K562 (cell line): ENCODE results near the gene MIB2. TPM values are rescaled to one million over a fixed set of nuclear protein-coding genes. Genes with fewer than 3 reads are reported as not detected.

Source experiments
- ATAC-seq: fragments of 200-7000 bp; cut with Tn5 transposase; 3 replicates; pipeline ENCODE4 v1.9.1; 2020; ENCODE audit warnings: moderate library complexity
- BruUV-seq: library from RNA; stranded (reverse); fragments of 400-500 nt; replicated peaks from 2 replicates; lab custom pipeline; 2021; lab: Mats Ljungman, UMichigan
- CTCF ChIA-PET: fragments of 300-600 bp; formaldehyde crosslinking; extraction: SDS; loops from one replicate; lab custom pipeline; 2021; ENCODE audit warnings: low intra/inter-chr PET ratio; lab: Yijun Ruan, JAX
- POLR2A ChIA-PET: fragments of 300-600, 350-650 bp; sonication (Branson Sonifier 250); formaldehyde crosslinking; extraction: SDS; loops from one replicate; lab custom pipeline; 2021; ENCODE audit warnings: antibody characterized with exemption, inconsistent platforms; lab: Yijun Ruan, JAX
- DNase-seq, 4 experiments: peaks; one replicate each; pipeline versions ENCODE4 v3.0.0 to v3.0.0-alpha.2; 2011 to 2018; ENCODE audit warnings: low spot score in 3 of 4, mixed read lengths in 3 of 4; ENCODE audit errors: extremely low read depth in 1 of 4
- FAIRE-seq: peaks from 2 replicates; lab custom pipeline; 2011; peaks lifted over from hg19 to GRCh38; lab: Jason Lieb, UNC
- H2AFZ ChIP-seq: 2 replicates; pipeline ENCODE4 v1.6.0; 2011; ENCODE audit warnings: low read depth, low read length, control low read depth, inconsistent platforms
- H3K27ac ChIP-seq: fragments of 200-600 bp; 3 replicates; pipeline ENCODE4 v1.8.0; 2011; ENCODE audit warnings: low read depth, mild to moderate bottlenecking, control low read depth, inconsistent platforms, low read length, moderate library complexity, mixed read lengths; ENCODE audit errors: extremely low read depth
- H3K27me3 ChIP-seq, 2 experiments: fragments of 300-600 bp in 1 of 2; 2 replicates in 1 of 2; 3 replicates in 1 of 2; pipeline versions ENCODE4 v1.6.0 to v1.8.0; 2011; ENCODE audit warnings: inconsistent platforms in 2 of 2, low read length in 2 of 2, mild to moderate bottlenecking in 1 of 2, mixed read lengths in 1 of 2, moderate library complexity in 1 of 2; ENCODE audit not compliant: control insufficient read depth in 2 of 2, insufficient read depth in 2 of 2
- H3K36me3 ChIP-seq: fragments of 300-600 bp; 3 replicates; pipeline ENCODE4 v1.8.0; 2011; ENCODE audit warnings: mild to moderate bottlenecking, low read length, inconsistent platforms; ENCODE audit not compliant: control insufficient read depth, insufficient read depth
- H3K4me1 ChIP-seq, 2 experiments: fragments of 200-600 bp in 1 of 2; replicated peaks in 1 of 2; 2 replicates in 1 of 2; 3 replicates in 1 of 2; pipeline versions ENCODE4 v1.5.1 to v1.8.0; 2011; ENCODE audit warnings: inconsistent platforms in 2 of 2, low read length in 2 of 2, mild to moderate bottlenecking in 1 of 2, mixed read lengths in 1 of 2, moderate library complexity in 1 of 2; ENCODE audit not compliant: control insufficient read depth in 2 of 2, insufficient read depth in 2 of 2
- H3K4me2 ChIP-seq: 2 replicates; pipeline ENCODE4 v1.6.1; 2011; ENCODE audit warnings: low read length, control low read depth, inconsistent platforms, mixed read lengths; ENCODE audit not compliant: insufficient read depth
- H3K4me3 ChIP-seq: fragments of 200-600 bp; sonication (generic), shearing (Covaris generic); 2 replicates; pipeline ENCODE4 v1.5.1; 2016; ENCODE audit warnings: control low read depth, inconsistent platforms
- H3K79me2 ChIP-seq: fragments of 200-600 bp; 3 replicates; pipeline ENCODE4 v1.8.0; 2011; ENCODE audit warnings: low read length, inconsistent platforms; ENCODE audit not compliant: control insufficient read depth, insufficient read depth
- H3K9ac ChIP-seq, 2 experiments: 2 replicates each; pipeline versions ENCODE4 v1.6.0 to v1.6.1; 2011; ENCODE audit warnings: low read depth in 2 of 2, low read length in 2 of 2, control low read depth in 1 of 2, inconsistent platforms in 1 of 2, mild to moderate bottlenecking in 1 of 2, mixed read lengths in 1 of 2; ENCODE audit not compliant: insufficient read depth in 1 of 2
- H3K9me1 ChIP-seq: one replicate; pipeline ENCODE4 v1.6.0; 2011; ENCODE audit warnings: inconsistent platforms, mild to moderate bottlenecking, low read length, moderate library complexity; ENCODE audit not compliant: control insufficient read depth, insufficient read depth
- H3K9me3 ChIP-seq: replicated peaks from 2 replicates; pipeline ENCODE4 v1.5.1; 2011; ENCODE audit warnings: low read depth, low read length, inconsistent platforms; ENCODE audit not compliant: control insufficient read depth, insufficient read depth
- H4K20me1 ChIP-seq: replicated peaks from 2 replicates; pipeline ENCODE4 v1.6.1; 2011; ENCODE audit warnings: low read length, inconsistent platforms, mixed read lengths; ENCODE audit not compliant: control insufficient read depth, insufficient read depth
- BACH1 ChIP-seq: fragments of 200-800 bp; sonication (Bioruptor generic); IDR thresholded peaks from 2 replicates; pipeline ENCODE4 v1.6.1; 2016; ENCODE audit warnings: missing genetic modification characterization, missing compliant biosample characterization
- CREB1 ChIP-seq, 2 experiments: sonication (generic) in 1 of 2; formaldehyde crosslinking in 1 of 2; IDR thresholded peaks; 2 replicates each; pipeline versions ENCODE4 v1.6.1 to v1.8.0; 2012 to 2022; ENCODE audit warnings: inconsistent platforms in 1 of 2, mild to moderate bottlenecking in 1 of 2, missing genetic modification reagents in 1 of 2, moderate library complexity in 1 of 2
- DNMT1 ChIP-seq: fragments of 450-650 bp; IDR thresholded peaks from 2 replicates; pipeline ENCODE4 v1.6.1; 2016; ENCODE audit warnings: antibody characterized with exemption, mild to moderate bottlenecking
- JUN ChIP-seq, 2 experiments: sonication (generic) in 1 of 2; formaldehyde crosslinking in 1 of 2; IDR thresholded peaks; 2 replicates each; pipeline versions ENCODE4 v1.6.1 to v1.8.0; 2012 to 2022; ENCODE audit warnings: borderline replicate concordance in 2 of 2, mild to moderate bottlenecking in 2 of 2, improper control_type of control experiment in 1 of 2, low read depth in 1 of 2, low read length in 1 of 2, missing genetic modification reagents in 1 of 2
- PCBP1 ChIP-seq: fragments of 200-400 bp; formaldehyde crosslinking; IDR thresholded peaks from 2 replicates; pipeline ENCODE4 v1.6.1; 2018; ENCODE audit warnings: mild to moderate bottlenecking, low read depth, low read length; ENCODE audit not compliant: poor library complexity, severe bottlenecking
- PREB ChIP-seq: sonication (generic); formaldehyde crosslinking; IDR thresholded peaks from 2 replicates; pipeline ENCODE4 v1.8.1; 2023; ENCODE audit warnings: mild to moderate bottlenecking, missing genetic modification reagents
- RBM15 ChIP-seq: fragments of 200-400 bp; formaldehyde crosslinking; IDR thresholded peaks from 2 replicates; pipeline ENCODE4 v1.6.1; 2018; ENCODE audit warnings: mild to moderate bottlenecking, low read length, moderate library complexity; ENCODE audit not compliant: insufficient read depth
- RBM25 ChIP-seq: fragments of 200-400 bp; formaldehyde crosslinking; IDR thresholded peaks from 2 replicates; pipeline ENCODE4 v1.6.1; 2018; ENCODE audit warnings: low read length, low read depth, moderate library complexity; ENCODE audit not compliant: severe bottlenecking
- STAT5A ChIP-seq: IDR thresholded peaks from 2 replicates; pipeline ENCODE4 v1.6.1; 2012; ENCODE audit warnings: low read length, inconsistent platforms, borderline replicate concordance
- STAT6 ChIP-seq: sonication (generic); formaldehyde crosslinking; IDR thresholded peaks from 2 replicates; pipeline ENCODE4 v1.8.1; 2023; ENCODE audit warnings: mild to moderate bottlenecking, missing genetic modification reagents
- TAF15 ChIP-seq: fragments of 200-400 bp; formaldehyde crosslinking; IDR thresholded peaks from 2 replicates; pipeline ENCODE4 v1.6.1; 2017; ENCODE audit warnings: mild to moderate bottlenecking, low read depth, low read length, moderate library complexity
- TARDBP ChIP-seq: fragments of 450-650 bp; IDR thresholded peaks from 2 replicates; pipeline ENCODE4 v1.6.1; 2016
- XRCC5 ChIP-seq: fragments of 200-400 bp; formaldehyde crosslinking; IDR thresholded peaks from 2 replicates; pipeline ENCODE4 v1.6.1; 2017; ENCODE audit warnings: low read depth, mild to moderate bottlenecking, low read length
- ZNF140 ChIP-seq: fragments of 250-450 bp; sonication (Bioruptor Pico); IDR thresholded peaks from 2 replicates; pipeline ENCODE4 v1.8.0; 2021; ENCODE audit warnings: moderate library complexity, mild to moderate bottlenecking, inconsistent platforms
- ZNF644 ChIP-seq: fragments of 200-800 bp; sonication (Bioruptor generic); IDR thresholded peaks from 2 replicates; pipeline ENCODE4 v1.6.1; 2016; ENCODE audit warnings: low read depth, missing genetic modification characterization, missing compliant biosample characterization
- ZNF717 ChIP-seq: fragments of 250-450 bp; sonication (Bioruptor Pico); IDR thresholded peaks from 2 replicates; pipeline ENCODE4 v1.5.0; 2021
- WGBS: fragments of 100-300 bp; shearing (Covaris generic); methylation state at CpG from one replicate; pipeline ENCODE4 v1.1.6; 2016; ENCODE audit warnings: low coverage, mixed read lengths; ENCODE audit not compliant: insufficient coverage; ENCODE audit errors: missing lambda C conversion rate; 5-methylcytosine and 5-hydroxymethylcytosine counted together
- in situ Hi-C: fragments of 300-500 bp; cut with MboI; formaldehyde crosslinking; loops from 4 replicates; pipeline ENCODE4 v1.15.0; 2018; ENCODE audit warnings: inconsistent platforms, mixed read lengths
- intact Hi-C: fragments of 100-400 bp; cut with micrococcal nuclease; formaldehyde crosslinking; loops from 2 replicates; pipeline ENCODE4 v1.14.2; 2022
- polyA plus RNA-seq, 8 experiments: library from polyadenylated mRNA; depleted of rRNA in 4 of 8; stranded (reverse) in 5 of 8; unstranded in 3 of 8; fragments of >200 nt; fragmentation: Nextera tagmentation in 2 of 8; fragmentation: Illumina TruSeq in 1 of 8; extraction: Ambion mirVana in 2 of 8; extraction: Trizol in 1 of 8; gene quantifications; 2 replicates each; pipeline versions ENCODE4 v1.2.1 to v1.2.3, GENCODE V29; 2011 to 2014; ENCODE audit warnings: inconsistent platforms in 1 of 8, missing spikeins in 1 of 8
- total RNA-seq, 7 experiments: library from RNA; depleted of rRNA in 6 of 7; stranded (reverse); fragments of >200 nt in 6 of 7; fragmentation: Illumina TruSeq in 2 of 7; extraction: Trizol in 2 of 7; gene quantifications; 2 replicates each; pipeline versions ENCODE4 v1.2.1 to v1.2.3, GENCODE V29; 2011 to 2021; ENCODE audit warnings: low replicate concordance in 1 of 7

The MIB2 gene
- total and polyA plus RNA-seq, 9 of the 15 experiments (the other 6 are each of a cell fraction or from before 2014, with no cell fraction given): 0.04 to 17.0 (median 4.9) TPM; not detected in 1

DNA sequence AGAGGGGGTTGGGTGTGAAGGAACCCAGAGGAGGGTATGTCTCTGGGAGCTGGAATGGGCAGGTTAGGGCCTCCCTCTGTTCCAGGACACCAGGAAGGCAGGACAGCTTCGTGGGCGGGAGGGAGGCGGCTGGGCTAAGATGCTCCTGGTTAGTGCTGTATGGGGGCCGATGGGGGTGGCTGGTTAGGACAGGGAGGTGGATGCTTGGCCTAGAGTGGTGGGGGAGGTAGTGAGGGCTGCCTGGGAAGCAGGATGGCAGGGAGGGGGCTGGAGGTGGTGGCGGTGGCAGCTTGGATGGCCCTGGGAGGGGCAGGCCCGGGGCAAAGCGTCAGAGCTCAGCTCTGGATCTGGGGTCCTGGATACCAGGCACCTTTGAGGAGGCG lies 10.5 kb downstream of the MIB2 start (continued):
- TF ChIP-seq RBM25: no peak

GRCh38 chr1:1626207-1627141 lies 11.2 kb downstream of the MIB2 start:
- in situ Hi-C loops: no loop called here
- H3K4me3 ChIP-seq: no peak overlapping the region

More at GRCh38 chr1:1626207-1627141, 11.2 kb downstream of the MIB2 start:
- no peaks in the 10 kb centered on the region for H3K36me3 ChIP-seq
- ATAC-seq (no peak), DNase-seq (no peak), FAIRE-seq (no peak)
- no peak for TF ChIP-seq JUN (IDR thresholded peaks at IDR 0.05; ENCODE audit: borderline replicate concordance, low read depth, low read length)
- TF ChIP-seq JUN (CRISPR knock-in tag; IDR thresholded peaks at IDR 0.05; ENCODE audit: borderline replicate concordance): no peak
- no peak for TF ChIP-seq ZNF644
- TF ChIP-seq TAF15: no peak
- TF ChIP-seq ZNF717 (CRISPR knock-in tag): no peak
- no peak for TF ChIP-seq TARDBP
- TF ChIP-seq PREB (CRISPR knock-in tag): no peak
- TF ChIP-seq RBM15: no peak
- no peak for TF ChIP-seq STAT5A
- no peak for TF ChIP-seq DNMT1
- no peak for TF ChIP-seq XRCC5
- no peak for TF ChIP-seq STAT6 (CRISPR knock-in tag)
- TF ChIP-seq BACH1 (tag): no peak
- TF ChIP-seq PCBP1: no peak
- TF ChIP-seq ZNF140 (CRISPR knock-in tag): no peak
- no peak for TF ChIP-seq CREB1 (IDR thresholded peaks at IDR 0.05)
- no peak for TF ChIP-seq CREB1 (CRISPR knock-in tag; IDR thresholded peaks at IDR 0.05)
- no peaks in the 10 kb centered on the region for H3K9me1 ChIP-seq
- peak overlapping the region in 1 of 2 experiments; percentile 84; a peak in 2 of 4 replicates for H3K9ac ChIP-seq
- H3K79me2 ChIP-seq: no peaks in the 10 kb centered on the region
- ChIA-PET POLR2A (interaction anchor here (1.2 to 1.6 kb wide), 2 partner anchors 11 to 23 kb away, joined by 3 to 4 read pairs; partner anchors contain the start of gene MIB2), CTCF (no interaction called here)
- H3K4me2 ChIP-seq: no peak overlapping the region
- no peaks in the 10 kb centered on the region for H4K20me1 ChIP-seq
- 78% methylated on average over 28 of the region's 48 CpGs for WGBS
- no peak overlapping the region for H2AFZ ChIP-seq
- peaks cover 0 to 80% of the 10 kb centered on the region in 2 experiments; a peak in 3 of 5 replicates for H3K4me1 ChIP-seq
- H3K9me3 ChIP-seq: no peaks in the 10 kb centered on the region
- H3K27me3 ChIP-seq: no peaks in the 10 kb centered on the region
- intact Hi-C loops: no loop called here
- no peak overlapping the region for H3K27ac ChIP-seq
- no TSS peak for BruUV-seq
